HG02981 (cell line): ENCODE measurements around the gene TADA1.
"Not testable (repeated sequence)": the region's sequence is repeated elsewhere in the genome, so short reads cannot be mapped to it uniquely, and the experiment has no call there.

ENCODE experiments used
- ATAC-seq: cut with Tn5 transposase; IDR thresholded peaks from one replicate; pipeline ENCODE4 v1.9.1; 2021; ENCODE audit warnings: mild to moderate bottlenecking, moderate library complexity; ENCODE audit not compliant: unreplicated experiment

TADA1 gene

DNA sequence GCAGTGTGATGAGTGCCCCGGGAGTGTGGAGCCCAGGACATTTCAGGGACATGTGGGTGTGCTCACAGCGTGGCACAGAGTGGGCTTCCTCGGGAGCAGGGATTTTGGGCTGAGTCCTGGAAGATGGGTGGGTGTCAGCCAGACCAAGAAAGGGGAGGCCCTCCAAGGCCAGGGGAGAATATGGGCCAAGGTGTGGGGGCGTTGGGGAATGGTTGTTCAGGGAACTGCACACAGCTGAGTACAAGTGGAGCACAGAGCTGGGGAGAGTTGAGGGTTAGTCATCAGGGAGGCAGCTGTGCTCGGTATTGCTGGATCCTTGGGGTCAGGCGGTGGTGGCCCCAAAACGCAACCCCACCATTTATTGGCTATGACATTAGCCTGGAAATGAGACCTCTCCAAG, 31.3 kb downstream of the TADA1 start:
- no peak for ATAC-seq

DNA sequence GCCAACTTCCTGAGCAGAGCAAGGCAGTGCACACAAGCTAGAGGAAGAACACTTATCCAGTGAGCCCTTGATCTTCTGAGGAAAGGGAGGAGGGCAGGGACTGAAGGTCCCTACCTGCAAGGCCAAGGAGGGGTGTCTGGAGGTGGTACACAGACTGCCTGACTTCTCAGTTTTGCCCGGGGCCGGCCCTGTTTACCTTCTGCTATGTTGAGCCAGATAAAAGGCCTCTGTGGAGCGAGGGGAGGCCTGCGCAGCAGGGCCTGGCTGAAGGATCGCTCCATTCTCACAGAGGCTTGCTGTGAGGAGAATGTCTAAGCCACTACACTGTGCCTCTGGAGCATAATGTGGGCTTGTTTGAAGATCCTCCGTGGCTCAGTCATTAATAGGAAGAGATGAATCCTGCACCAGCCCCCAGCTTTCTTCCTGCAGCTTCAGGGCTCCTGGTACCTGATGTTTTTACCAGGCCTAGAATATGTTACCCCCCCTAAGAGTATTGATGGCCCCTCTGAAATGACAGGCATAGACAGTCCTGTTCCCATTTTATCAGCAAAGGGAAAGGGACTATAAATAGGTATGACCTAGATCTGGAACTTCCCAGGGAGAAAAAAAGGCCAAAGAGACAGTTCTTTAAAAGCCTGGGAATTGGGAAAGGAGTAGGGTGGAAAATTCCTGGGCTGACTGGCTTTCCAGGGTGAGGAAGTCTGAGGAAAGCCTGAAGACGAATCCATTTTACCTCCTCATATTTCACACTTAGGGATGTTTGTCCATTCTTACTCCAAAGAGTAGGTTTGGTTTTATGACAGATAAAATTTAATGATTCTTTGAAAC, 32.1 kb downstream of the TADA1 start:
- no peak for ATAC-seq

DNA sequence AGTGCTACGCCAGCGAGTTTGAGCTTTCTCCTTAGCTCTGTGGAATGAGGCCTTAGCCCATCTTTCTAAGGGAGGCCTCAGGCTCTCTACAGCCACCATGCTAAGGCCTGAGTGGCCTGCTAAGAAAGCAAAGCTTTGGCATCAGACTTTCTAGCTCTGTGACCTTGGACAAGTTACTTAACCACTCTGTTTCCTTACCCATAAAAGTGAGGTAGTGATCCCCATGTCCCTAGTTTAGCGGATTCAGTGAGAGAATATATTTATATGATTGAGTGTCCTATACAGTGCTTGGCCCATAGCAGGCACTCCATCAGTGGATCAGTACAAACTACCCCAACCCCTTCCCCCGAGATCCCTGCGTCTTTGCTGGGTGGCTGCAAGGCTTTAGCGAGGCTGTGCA, 32.7 kb downstream of the TADA1 start:
- no peak for ATAC-seq

DNA sequence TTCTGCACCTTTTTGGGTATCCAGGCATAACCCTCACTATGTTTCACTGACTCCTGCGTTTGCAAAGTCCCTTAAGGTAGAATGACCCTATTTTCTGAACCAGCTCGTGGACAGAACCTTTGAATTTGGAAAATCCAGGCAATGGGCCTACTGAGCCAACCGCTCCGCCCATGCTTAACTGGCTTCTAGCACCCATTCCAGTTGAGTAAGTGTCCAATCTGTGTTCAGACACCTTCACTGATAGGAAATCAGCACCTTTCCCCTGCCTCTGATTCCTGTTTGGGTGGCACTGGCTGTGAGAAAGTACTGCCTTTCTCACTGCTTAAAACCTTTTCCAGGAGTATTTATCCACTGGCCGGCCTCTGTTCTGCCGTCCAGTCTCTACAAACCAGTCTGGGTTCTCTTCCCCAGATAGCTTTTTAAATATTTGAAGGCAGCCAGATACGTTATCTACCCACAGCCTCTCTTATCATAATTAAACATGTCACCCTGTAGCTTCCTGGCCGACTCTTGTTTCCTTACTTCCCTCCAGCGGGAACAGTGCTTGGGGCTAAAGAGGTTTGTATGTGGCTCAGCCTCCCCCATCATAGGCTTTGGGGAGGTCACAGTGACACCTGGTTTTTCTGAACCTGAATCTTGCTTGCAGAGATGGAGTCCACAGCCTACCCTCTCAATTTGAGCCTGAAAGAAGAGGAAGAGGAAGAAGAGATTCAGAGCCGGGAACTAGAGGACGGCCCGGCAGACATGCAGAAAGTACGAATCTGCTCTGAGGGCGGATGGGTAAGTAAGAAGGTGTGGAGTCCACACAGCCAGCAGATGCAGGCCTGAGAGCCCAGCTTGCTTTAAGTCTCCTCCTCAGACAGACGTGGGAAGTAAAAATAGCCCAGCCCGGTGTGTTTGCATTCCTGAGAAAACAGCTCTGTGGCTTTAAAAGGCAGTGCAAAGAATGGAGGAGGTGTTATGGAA, 35.5 kb downstream of the TADA1 start:
- no peak for ATAC-seq

DNA sequence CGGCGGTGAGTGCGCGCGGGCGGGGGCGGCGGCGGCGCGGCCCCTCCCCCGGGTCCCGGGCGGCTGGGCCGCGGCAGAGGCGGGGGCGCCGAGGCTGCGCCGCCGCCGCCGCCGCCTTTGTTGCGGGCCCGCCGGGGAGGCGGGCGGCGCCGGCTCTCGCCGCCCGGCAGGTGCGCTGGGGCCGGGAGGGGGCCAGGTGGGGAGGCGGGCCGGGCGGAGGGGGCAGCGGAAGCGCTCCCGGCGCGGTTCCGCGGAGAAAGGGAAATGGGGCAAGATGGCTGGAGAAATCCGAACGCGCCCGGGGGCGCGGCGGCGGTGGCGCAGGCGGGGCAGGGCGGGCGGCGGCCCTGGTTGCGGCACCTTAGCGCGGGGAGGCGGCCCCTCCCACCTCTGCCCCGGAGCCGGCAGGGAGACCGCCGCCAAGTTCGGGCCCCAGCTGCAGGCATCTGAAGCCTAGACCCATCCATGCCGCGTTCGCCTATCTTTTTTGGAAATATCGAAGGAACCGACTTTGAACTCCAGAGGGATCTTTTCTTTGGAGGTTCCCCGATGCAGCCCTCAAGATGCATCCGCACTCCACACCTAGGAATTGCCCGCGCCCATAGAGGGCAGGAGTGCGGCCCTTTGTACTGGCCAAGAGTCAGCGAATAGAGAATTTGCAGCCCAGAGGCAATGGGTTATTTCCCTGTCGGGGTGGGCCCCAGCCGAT, 36.3 kb downstream of the TADA1 start:
- peak; percentile 33 for ATAC-seq

DNA sequence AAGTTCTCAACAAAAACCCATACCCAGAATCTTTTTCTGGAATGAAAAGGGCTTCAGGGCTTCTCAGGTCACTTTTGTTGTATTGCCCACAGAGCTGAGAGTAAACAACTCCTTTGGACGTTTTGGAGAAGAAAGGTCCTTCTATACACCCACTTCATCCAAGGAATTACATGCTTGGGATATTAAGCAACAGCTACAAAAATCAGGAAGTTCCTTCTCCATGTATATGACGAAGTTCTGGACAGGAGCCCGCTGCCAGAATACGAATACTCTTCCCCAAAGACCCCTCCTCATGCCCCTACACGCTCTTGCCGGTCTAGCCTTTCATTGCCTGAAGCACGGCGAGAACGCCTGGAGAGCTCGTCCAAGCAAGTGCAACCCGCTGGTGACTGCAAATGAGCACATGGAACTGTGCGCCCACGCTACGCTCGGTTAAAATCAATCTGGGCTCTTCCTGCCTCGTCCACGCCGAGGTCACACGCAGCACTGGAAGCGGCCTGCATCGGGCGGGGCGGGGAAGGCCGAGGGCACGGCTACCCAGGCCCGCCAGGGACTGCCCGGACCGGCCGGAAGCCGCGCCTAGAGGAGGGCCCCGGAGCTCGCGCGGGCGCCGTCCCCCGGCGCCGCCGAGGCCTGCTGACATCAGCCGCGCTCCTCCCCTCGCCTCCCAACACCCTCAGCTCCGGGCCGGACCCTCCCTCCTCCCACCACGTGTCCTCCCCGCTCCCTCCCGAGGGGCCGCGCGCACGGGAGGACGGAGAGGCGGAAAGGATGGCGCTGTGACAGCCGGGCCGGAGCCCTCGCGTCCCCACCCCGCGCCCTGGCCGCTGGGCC, 37.1 kb downstream of the TADA1 start, which contains the start of gene POGK:
TSS of gene POGK (plus strand) at position 710 of the 834 bp plus-strand sequence. CDS start 1,482 bp downstream, outside the sequence.
- peak; percentile 97 for ATAC-seq

DNA sequence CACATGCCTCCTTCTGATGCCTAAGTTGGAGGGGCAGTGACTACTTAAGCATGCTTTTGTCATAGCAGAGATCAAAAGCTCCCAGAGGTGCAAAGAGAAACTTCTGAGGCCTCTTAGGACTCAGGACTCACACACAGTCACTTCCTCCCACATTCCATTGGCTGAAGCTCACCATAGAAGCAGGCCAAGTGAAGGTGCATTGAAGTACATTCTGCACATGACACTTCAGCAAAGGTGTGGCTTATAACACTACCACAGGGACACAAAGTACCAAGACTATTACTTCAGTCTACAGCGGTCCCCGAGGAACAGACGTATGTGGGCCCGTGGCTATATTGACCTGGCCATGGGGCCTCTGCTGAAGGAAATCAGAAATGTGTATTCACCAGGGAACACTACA, 39.3 kb downstream of the TADA1 start:
- no peak for ATAC-seq

DNA sequence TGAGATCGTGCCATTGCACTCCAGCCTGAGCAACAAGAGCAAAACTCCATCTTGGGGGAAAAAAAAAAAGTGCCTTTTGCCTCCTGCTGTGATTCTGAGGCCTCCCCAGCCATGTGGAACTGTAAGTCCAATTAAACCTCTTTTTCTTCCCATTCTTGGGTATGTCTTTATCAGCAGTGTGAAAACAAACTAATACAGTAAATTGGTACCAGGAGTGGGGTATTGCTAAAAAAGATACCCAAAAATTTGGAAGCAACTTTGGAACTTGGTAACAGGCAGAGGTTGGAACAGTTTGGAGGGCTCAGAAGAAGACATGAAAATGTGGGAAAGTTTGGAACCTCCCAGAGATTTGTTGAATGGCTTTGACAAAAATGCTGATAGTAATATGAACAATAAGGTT, 46.3 kb downstream of the TADA1 start:
- ATAC-seq = not testable (repeated sequence)

DNA sequence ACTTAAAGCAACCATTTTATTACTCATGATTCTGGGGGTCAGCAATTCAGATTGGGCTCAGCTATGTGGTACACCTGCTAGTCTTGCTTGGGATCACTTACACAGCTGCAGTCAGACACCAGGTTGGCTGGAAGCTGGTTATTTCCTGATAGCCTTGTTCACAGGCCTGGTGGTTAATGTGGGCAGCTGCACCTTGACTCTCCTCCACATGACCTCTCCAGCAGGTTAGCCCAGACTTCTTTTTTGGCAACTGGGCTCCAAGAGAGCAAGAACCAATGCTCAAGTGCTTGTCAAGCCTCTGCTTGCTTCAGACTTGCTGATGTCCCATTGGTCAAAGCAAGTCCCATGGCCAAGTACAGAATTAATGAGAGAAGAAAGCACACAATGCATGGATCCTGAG, 48.6 kb downstream of the TADA1 start:
- ATAC-seq = no peak

DNA sequence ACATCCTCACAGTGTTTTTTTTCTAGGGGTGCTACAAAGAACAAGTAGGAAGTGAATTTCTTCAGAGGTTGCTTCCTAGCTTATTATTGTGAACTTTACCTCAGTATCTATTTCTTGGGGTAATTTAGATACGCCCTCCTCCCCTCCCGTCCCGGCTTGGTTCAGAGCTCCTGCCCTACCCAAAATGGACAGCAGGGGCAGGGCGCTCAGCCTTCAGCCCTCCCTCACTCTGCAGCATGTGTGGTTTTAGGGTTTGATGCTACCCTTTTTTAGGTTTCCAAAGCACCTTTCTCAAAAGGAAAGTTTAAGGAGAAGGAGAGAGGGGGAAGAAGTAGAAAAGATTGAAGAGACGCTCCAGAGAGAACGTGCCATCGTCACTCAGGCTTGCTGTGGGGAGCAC, 53.7 kb downstream of the TADA1 start:
- peak; percentile 56 for ATAC-seq

DNA sequence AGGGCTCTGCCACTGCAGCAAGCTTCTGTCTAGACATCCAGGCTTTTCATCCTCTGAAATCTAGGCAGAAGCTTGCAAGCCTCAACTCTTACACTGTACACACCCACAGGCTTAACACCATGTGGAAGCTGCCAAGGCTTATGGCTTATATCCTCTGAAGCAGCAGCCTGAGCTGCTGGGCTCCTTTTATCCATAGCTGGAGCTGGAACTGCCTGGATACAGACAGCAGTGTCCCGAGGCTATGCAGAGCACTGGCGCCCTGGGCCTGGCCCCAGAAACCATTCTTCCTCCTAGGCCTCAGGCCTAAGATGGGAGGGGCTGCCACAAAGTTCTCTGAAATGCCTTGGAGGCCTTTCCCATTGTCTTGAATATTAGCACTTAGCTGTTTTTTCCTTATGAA, 56.1 kb downstream of the TADA1 start:
- no peak for ATAC-seq

DNA sequence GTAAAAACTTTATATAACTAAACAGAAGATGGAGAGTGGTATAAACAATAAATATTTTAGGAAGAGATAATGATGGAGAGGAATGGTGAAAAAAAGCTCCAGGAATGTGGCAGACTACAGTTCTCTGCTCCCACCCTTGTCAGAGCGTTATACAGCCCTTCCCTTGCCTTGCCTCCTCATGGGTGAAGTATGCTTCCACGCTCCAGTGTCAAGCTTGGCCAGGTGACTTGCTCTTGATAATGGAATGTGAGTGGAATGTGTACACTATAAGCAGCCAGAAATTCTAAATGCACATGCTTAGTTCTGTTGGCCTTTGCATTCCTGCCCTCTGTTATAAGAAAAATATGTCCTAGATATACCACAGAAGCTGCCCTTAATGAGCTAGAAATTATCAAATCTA, 61.5 kb downstream of the TADA1 start:
- ATAC-seq = no peak

DNA sequence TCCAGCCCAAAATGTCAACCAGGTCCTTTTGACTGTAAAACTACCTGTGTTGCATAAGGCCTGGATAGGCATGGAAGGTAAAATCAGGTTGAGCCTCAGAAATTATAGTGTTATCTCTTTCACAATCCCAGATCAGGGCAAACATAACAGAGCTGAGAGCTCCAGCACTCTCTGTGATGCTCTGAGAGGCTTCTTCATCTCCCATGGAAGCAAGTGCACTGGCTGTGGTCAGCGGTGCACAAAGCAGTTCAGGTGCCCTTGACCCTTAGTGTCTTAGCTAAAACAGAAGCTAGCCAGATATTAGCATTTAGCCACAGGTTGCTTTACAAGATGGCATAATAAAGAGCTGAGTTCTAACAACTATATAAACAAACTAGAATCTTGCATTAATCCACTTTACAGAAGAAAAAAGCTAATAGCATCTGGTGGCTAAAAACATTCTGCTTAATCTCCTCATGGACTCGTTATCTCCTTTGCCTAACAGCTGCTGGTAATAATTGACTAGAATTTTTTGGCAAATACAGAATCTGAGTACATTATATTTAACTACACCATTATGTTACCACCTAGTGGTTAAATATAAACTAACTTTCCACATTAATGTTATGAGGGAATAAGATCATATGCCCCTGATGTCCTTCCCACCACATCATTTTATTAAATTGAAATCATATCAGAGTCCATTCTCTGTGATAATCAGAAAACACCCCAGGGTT, 62.4 kb downstream of the TADA1 start:
- no peak for ATAC-seq

DNA sequence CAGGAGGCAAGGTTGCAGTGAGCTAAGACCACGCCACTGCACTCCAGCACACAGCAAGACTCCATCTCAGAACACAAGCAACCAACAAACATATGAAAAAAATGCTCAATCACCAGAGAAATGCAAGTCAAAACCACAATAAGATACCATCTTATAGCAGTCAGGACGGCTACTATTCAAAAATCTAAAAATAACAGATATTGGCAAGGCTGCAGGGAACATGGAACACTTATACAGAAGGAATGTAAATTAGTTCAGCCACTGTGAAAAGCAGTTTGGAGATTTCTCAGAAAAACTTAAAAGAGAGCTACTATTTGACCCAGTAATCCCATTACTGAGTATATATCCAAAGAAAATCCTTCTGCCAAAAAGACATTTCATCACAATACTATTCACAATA, 64.4 kb downstream of the TADA1 start:
- no peak for ATAC-seq

DNA sequence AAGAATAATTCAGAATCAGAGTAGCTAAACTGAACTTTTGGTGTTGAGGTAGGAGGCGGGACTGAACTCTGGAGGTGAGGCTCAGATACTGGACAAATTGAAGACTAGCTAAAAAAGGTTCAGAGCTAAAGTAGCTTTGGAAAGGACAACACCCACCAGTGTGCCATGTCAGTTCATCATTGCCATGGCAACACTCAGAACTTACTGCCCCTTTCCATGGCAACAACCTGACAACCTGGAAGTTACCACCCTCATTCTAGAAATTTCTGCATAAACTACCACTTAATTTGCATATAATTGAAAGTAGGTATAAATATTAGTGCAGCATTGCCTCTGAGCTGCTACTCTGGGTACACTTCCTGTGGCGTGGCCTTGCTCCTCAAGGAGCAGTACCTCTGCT, 67.1 kb downstream of the TADA1 start:
- ATAC-seq = no peak
